HCT116 (cell line): Measurements from ENCODE around the gene SERPINF2. TPM values are rescaled to one million over a fixed set of nuclear protein-coding genes. Genes with fewer than 3 reads are reported as not detected.

ENCODE experiments used
- ATAC-seq: fragments of 200-7000 bp; cut with Tn5 transposase; 2 replicates; pipeline ENCODE4 v1.9.1; 2020; ENCODE audit warnings: mild to moderate bottlenecking, moderate library complexity
- BruUV-seq: library from RNA; stranded (reverse); fragments of 400-500 nt; replicated peaks from 2 replicates; lab custom pipeline; 2021; lab: Mats Ljungman, UMichigan
- CTCF ChIA-PET: fragments of 300-600 bp; sonication (Branson Sonifier 250); formaldehyde crosslinking; loops from one replicate; lab custom pipeline; 2021; ENCODE audit warnings: antibody characterized with exemption; lab: Charles Lee
- POLR2A ChIA-PET: fragments of 300-600, 350-600 bp; sonication (Branson Sonifier 250); formaldehyde crosslinking; loops from one replicate; lab custom pipeline; 2021; ENCODE audit warnings: antibody characterized with exemption; lab: Charles Lee
- RAD21 ChIA-PET, 2 experiments: fragments of 300-600 bp; sonication (Branson Sonifier 250); formaldehyde crosslinking; loops; one replicate each; lab custom pipeline; 2023; ENCODE audit warnings: low total read pairs in 2 of 2; ENCODE audit not compliant: uncharacterized antibody in 2 of 2, unreplicated experiment in 2 of 2, low non-redundant PET in 1 of 2; lab: Charles Lee
- DNase-seq: peaks from one replicate; pipeline ENCODE4 v3.0.0-alpha.2; 2010; ENCODE audit warnings: low read depth, low spot score
- H2AFZ ChIP-seq: fragments of 200-600 bp; shearing (Covaris generic), sonication (generic); 2 replicates; pipeline ENCODE4 v1.6.1; 2017; ENCODE audit warnings: low read depth, mixed run types, mixed read lengths, antibody characterized with exemption, low read length; ENCODE audit not compliant: poor library complexity, severe bottlenecking
- H3K27ac ChIP-seq: 2 replicates; pipeline ENCODE4 v1.5.1; 2012; ENCODE audit warnings: low read depth, low read length
- H3K27me3 ChIP-seq: fragments of 200-600 bp; sonication (generic); 2 replicates; pipeline ENCODE4 v1.6.1; 2016; ENCODE audit warnings: mixed run types, low read length, mixed read lengths; ENCODE audit not compliant: insufficient read depth
- H3K36me3 ChIP-seq, 2 experiments: fragments of 200-500 bp in 1 of 2; fragments of 200-600 bp in 1 of 2; sonication (Bioruptor generic) in 1 of 2; sonication (generic) in 1 of 2; 2 replicates each; pipeline versions ENCODE4 v1.5.1 to v1.6.1; 2014 to 2016; ENCODE audit warnings: low read length in 2 of 2, inconsistent platforms in 1 of 2, mixed read lengths in 1 of 2, mixed run types in 1 of 2; ENCODE audit not compliant: insufficient read depth in 2 of 2, control insufficient read depth in 1 of 2
- H3K4me1 ChIP-seq, 2 experiments: fragments of 200-600 bp in 1 of 2; sonication (generic) in 1 of 2; 2 replicates each; pipeline versions ENCODE4 v1.5.1 to v1.6.1; 2012 to 2017; ENCODE audit warnings: low read length in 2 of 2, inconsistent platforms in 1 of 2, mild to moderate bottlenecking in 1 of 2, mixed read lengths in 1 of 2, mixed run types in 1 of 2, moderate library complexity in 1 of 2; ENCODE audit not compliant: insufficient read depth in 2 of 2, control insufficient read depth in 1 of 2
- H3K4me2 ChIP-seq: fragments of 200-600 bp; sonication (generic); 2 replicates; pipeline ENCODE4 v1.6.1; 2017; ENCODE audit warnings: mixed run types, low read length, mixed read lengths
- H3K4me3 ChIP-seq, 2 experiments: fragments of 200-600 bp in 1 of 2; sonication (generic) in 1 of 2; replicated peaks in 1 of 2; 2 replicates each; pipeline ENCODE4 v1.5.1; 2011 to 2016; ENCODE audit warnings: low read length in 2 of 2, control low read depth in 1 of 2, low read depth in 1 of 2, mild to moderate bottlenecking in 1 of 2, mixed read lengths in 1 of 2, mixed run types in 1 of 2
- H3K79me2 ChIP-seq: fragments of 200-600 bp; sonication (generic); 2 replicates; pipeline ENCODE4 v1.6.1; 2017; ENCODE audit warnings: mild to moderate bottlenecking, mixed run types, low read length, moderate library complexity, mixed read lengths; ENCODE audit not compliant: insufficient read depth
- H3K9ac ChIP-seq: fragments of 200-600 bp; sonication (generic); 2 replicates; pipeline ENCODE4 v1.6.1; 2016; ENCODE audit warnings: low read length, mixed read lengths
- H3K9me2 ChIP-seq: fragments of 200-600 bp; sonication (generic), shearing (Covaris generic); 2 replicates; pipeline ENCODE4 v1.6.1; 2017; ENCODE audit warnings: mixed run types, mild to moderate bottlenecking, moderate library complexity; ENCODE audit not compliant: insufficient read depth
- H3K9me3 ChIP-seq, 2 experiments: fragments of 200-500 bp in 1 of 2; fragments of 200-600 bp in 1 of 2; sonication (Bioruptor generic) in 1 of 2; sonication (generic) in 1 of 2; 2 replicates each; pipeline ENCODE4 v1.6.1; 2014 to 2017; ENCODE audit warnings: low read length in 2 of 2, mixed read lengths in 2 of 2, inconsistent platforms in 1 of 2, low read depth in 1 of 2, mild to moderate bottlenecking in 1 of 2, mixed run types in 1 of 2, moderate library complexity in 1 of 2; ENCODE audit not compliant: control insufficient read depth in 1 of 2, insufficient read depth in 1 of 2
- H4K20me1 ChIP-seq: fragments of 200-600 bp; sonication (generic), shearing (Covaris generic); 2 replicates; pipeline ENCODE4 v1.6.1; 2017; ENCODE audit warnings: mixed run types, mild to moderate bottlenecking, moderate library complexity; ENCODE audit not compliant: insufficient read depth
- ATF3 ChIP-seq: IDR thresholded peaks from 2 replicates; pipeline ENCODE4 v1.6.1; 2012
- EGR1 ChIP-seq: IDR thresholded peaks from 2 replicates; pipeline ENCODE4 v1.6.1; 2012; ENCODE audit warnings: low read depth
- EZH2 ChIP-seq: fragments of 200-600 bp; sonication (generic); IDR thresholded peaks from 2 replicates; pipeline ENCODE4 v1.6.1; 2017; ENCODE audit warnings: antibody characterized with exemption, mixed run types
- EZH2phosphoT487 ChIP-seq: fragments of 200-600 bp; IDR thresholded peaks from 2 replicates; pipeline ENCODE4 v1.6.1; 2018; ENCODE audit warnings: antibody characterized with exemption, borderline replicate concordance
- JUND ChIP-seq: IDR thresholded peaks from 2 replicates; pipeline ENCODE4 v1.6.1; 2012
- POLR2AphosphoS5 ChIP-seq: IDR thresholded peaks from 2 replicates; pipeline ENCODE4 v1.6.1; 2011; ENCODE audit warnings: mild to moderate bottlenecking, low read depth, low read length, moderate library complexity
- SP1 ChIP-seq: IDR thresholded peaks from 2 replicates; pipeline ENCODE4 v1.6.1; 2012; ENCODE audit warnings: low read depth
- TCF7L2 ChIP-seq: IDR thresholded peaks from 2 replicates; pipeline ENCODE4 v1.7.0; 2011; ENCODE audit warnings: borderline replicate concordance, inconsistent platforms; ENCODE audit not compliant: insufficient read depth, insufficient read length; ENCODE audit errors: extremely low read depth
- YY1 ChIP-seq: IDR thresholded peaks from 2 replicates; pipeline ENCODE4 v1.6.1; 2011; ENCODE audit warnings: low read length, low read depth, moderate library complexity, mild to moderate bottlenecking; ENCODE audit not compliant: insufficient replicate concordance; ENCODE audit errors: extremely low read depth
- ZFX ChIP-seq: fragments of 450-650 bp; IDR thresholded peaks from 2 replicates; pipeline ENCODE4 v1.6.1; 2017
- ZNF274 ChIP-seq: fragments of 200-500 bp; sonication (Bioruptor generic); IDR thresholded peaks from 2 replicates; pipeline ENCODE4 v1.6.1; 2014; ENCODE audit warnings: mild to moderate bottlenecking, low read depth, low read length, inconsistent platforms
- intact Hi-C: fragments of 100-400 bp; cut with micrococcal nuclease; formaldehyde crosslinking; loops from 2 replicates; pipeline ENCODE4 v1.10.0; 2022
- total RNA-seq: library from RNA; stranded (reverse); gene quantifications from one replicate; pipeline ENCODE4 v1.2.1, GENCODE V29; 2021; ENCODE audit not compliant: unreplicated experiment
- TF ChIP-seq, protein P1 (sequence below), 3 experiments: fragments of 200-600 bp in 1 of 3; sonication (generic) in 1 of 3; IDR thresholded peaks in 2 of 3; conservative IDR thresholded peaks in 1 of 3; 2 replicates each; pipeline ENCODE4 v1.5.1; 2012 to 2017; ENCODE audit warnings: low read depth in 2 of 3, low read length in 2 of 3, antibody characterized with exemption in 1 of 3, borderline replicate concordance in 1 of 3, control low read depth in 1 of 3, mild to moderate bottlenecking in 1 of 3, mixed read lengths in 1 of 3, mixed run types in 1 of 3, moderate library complexity in 1 of 3; ENCODE audit not compliant: insufficient read depth in 1 of 3
- TF ChIP-seq, protein P2 (sequence below): IDR thresholded peaks from 2 replicates; pipeline ENCODE4 v1.6.1; 2011; ENCODE audit warnings: mild to moderate bottlenecking, low read length, moderate library complexity; ENCODE audit not compliant: insufficient replicate concordance; ENCODE audit errors: extremely low read depth
- TF ChIP-seq, protein P3 (sequence below): IDR thresholded peaks from 2 replicates; pipeline ENCODE4 v1.6.1; 2012

The SERPINF2 gene
- total RNA-seq, 1 experiment from 2014 or later, result 2.5 TPM

DNA sequence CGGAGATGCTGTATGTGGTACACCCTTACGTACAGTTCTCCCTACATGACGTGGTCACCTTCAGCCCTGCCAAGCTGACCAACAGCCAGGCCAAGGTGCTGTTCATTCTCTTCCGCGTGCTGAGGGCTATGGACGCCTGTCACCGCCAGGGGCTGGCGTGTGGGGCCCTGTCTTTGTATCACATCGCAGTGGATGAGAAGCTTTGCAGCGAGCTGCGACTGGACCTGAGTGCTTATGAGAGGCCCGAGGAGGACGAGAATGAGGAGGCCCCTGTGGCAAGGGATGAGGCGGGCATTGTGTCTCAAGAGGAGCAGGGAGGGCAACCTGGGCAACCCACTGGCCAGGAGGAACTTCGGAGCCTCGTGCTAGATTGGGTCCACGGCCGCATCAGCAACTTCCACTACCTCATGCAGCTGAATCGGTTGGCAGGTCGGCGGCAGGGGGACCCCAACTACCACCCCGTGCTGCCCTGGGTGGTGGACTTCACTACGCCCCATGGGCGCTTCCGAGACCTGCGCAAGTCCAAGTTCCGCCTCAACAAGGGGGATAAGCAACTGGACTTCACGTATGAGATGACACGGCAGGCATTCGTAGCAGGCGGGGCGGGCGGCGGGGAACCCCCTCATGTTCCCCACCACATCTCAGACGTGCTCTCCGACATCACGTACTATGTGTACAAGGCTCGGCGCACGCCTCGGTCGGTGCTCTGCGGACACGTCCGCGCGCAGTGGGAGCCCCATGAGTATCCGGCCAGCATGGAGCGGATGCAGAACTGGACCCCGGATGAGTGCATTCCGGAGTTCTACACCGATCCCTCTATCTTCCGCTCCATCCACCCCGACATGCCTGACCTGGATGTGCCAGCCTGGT, 16.8 kb upstream of the SERPINF2 start (continued):
- TF ChIP-seq, protein P1, sequence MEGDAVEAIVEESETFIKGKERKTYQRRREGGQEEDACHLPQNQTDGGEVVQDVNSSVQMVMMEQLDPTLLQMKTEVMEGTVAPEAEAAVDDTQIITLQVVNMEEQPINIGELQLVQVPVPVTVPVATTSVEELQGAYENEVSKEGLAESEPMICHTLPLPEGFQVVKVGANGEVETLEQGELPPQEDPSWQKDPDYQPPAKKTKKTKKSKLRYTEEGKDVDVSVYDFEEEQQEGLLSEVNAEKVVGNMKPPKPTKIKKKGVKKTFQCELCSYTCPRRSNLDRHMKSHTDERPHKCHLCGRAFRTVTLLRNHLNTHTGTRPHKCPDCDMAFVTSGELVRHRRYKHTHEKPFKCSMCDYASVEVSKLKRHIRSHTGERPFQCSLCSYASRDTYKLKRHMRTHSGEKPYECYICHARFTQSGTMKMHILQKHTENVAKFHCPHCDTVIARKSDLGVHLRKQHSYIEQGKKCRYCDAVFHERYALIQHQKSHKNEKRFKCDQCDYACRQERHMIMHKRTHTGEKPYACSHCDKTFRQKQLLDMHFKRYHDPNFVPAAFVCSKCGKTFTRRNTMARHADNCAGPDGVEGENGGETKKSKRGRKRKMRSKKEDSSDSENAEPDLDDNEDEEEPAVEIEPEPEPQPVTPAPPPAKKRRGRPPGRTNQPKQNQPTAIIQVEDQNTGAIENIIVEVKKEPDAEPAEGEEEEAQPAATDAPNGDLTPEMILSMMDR (IDR thresholded peaks at IDR 0.05 in 2 of 3, conservative IDR thresholded peaks at IDR 0.05 in 1 of 3; ENCODE audit: borderline replicate concordance in 1 of 3, insufficient read depth in 1 of 3, low read depth in 2 of 3, low read length in 2 of 3), result no peak
- no peak for TF ChIP-seq SP1

DNA sequence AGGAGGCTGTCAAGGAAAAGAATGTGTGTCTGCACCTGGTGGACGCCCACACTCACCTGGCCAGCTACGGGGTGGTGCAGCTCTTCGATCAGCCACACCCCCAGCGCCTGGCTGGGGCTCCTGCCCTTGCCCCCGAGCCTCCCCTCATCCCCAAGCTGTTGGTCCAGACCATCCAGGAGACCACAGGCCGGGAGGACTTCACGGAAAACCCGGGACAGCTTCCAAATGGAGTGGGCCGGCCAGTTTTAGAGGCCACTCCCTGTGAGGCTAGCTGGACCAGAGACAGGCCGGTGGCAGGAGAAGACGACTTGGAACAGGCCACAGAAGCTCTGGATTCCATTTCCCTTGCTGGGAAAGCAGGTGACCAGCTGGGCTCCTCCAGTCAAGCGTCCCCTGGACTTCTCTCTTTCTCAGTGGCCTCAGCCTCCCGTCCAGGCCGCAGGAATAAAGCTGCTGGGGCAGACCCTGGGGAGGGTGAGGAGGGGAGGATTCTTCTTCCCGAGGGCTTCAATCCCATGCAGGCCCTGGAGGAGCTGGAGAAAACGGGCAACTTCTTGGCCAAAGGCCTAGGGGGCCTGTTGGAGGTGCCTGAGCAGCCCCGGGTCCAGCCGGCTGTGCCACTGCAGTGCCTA, 15.9 kb upstream of the SERPINF2 start:
- CTCF ChIA-PET, result interaction anchor here (1.2 kb wide), 1 partner anchor 9 kb away, joined by 5 read pairs; no protein-coding TSS in a partner anchor
- RAD21 ChIA-PET, result no interaction called here
- ATAC-seq, result no peak
- no peak overlapping the region for H2AFZ ChIP-seq
- intact Hi-C loops, result no loop called here
- TF ChIP-seq ATF3, result no peak
- TF ChIP-seq, protein P2, sequence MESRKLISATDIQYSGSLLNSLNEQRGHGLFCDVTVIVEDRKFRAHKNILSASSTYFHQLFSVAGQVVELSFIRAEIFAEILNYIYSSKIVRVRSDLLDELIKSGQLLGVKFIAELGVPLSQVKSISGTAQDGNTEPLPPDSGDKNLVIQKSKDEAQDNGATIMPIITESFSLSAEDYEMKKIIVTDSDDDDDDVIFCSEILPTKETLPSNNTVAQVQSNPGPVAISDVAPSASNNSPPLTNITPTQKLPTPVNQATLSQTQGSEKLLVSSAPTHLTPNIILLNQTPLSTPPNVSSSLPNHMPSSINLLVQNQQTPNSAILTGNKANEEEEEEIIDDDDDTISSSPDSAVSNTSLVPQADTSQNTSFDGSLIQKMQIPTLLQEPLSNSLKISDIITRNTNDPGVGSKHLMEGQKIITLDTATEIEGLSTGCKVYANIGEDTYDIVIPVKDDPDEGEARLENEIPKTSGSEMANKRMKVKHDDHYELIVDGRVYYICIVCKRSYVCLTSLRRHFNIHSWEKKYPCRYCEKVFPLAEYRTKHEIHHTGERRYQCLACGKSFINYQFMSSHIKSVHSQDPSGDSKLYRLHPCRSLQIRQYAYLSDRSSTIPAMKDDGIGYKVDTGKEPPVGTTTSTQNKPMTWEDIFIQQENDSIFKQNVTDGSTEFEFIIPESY, result no peak
- TF ChIP-seq EGR1, result no peak
- TF ChIP-seq, protein P3, sequence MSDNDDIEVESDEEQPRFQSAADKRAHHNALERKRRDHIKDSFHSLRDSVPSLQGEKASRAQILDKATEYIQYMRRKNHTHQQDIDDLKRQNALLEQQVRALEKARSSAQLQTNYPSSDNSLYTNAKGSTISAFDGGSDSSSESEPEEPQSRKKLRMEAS, result no peak
- no peak for TF ChIP-seq ZFX
- TF ChIP-seq, protein P1 (IDR thresholded peaks at IDR 0.05 in 2 of 3, conservative IDR thresholded peaks at IDR 0.05 in 1 of 3; ENCODE audit: borderline replicate concordance in 1 of 3, insufficient read depth in 1 of 3, low read depth in 2 of 3, low read length in 2 of 3), result no peak
- TF ChIP-seq YY1, result no peak
- TF ChIP-seq ZNF274, result no peak
- no peak for TF ChIP-seq EZH2
- no peak for TF ChIP-seq SP1
- TF ChIP-seq TCF7L2, result no peak
- no peak for TF ChIP-seq JUND
- TF ChIP-seq POLR2AphosphoS5, result no peak
- TF ChIP-seq EZH2phosphoT487, result no peak
- TF ChIP-seq, all 23 proteins: peak for 0
- no TSS peak for BruUV-seq
- Histone ChIP-seq H3K9ac (no peak overlapping the region), H3K4me1 (peaks cover 15 to 46% of the 10 kb centered on the region in 2 experiments; a peak in 3 of 4 replicates), H3K79me2 (peaks cover 3% of the 10 kb centered on the region; the same call in 1 of the 2 replicates), H3K36me3 (no peaks in the 10 kb centered on the region), H3K27ac (no peak overlapping the region), H3K4me3 (no peak overlapping the region), H3K27me3 (no peaks in the 10 kb centered on the region), H3K4me2 (no peak overlapping the region), H4K20me1 (no peaks in the 10 kb centered on the region), H3K9me2 (no peaks in the 10 kb centered on the region), H3K9me3 (no peaks in the 10 kb centered on the region)
- DNase-seq, result no peak
- POLR2A ChIA-PET, result interaction anchor here (0.6 kb wide), 1 partner anchor 11 kb away, joined by 3 read pairs; no protein-coding TSS in a partner anchor
